NCI-H146 treated with DMSO at 0.1 percent for 48 hours (cell line): ENCODE measurements around the gene DENND2A.
"Not testable (repeated sequence)": the region's sequence is repeated elsewhere in the genome, so short reads cannot be mapped to it uniquely, and the experiment has no call there.

Experiments used
- DNase-seq: peaks from one replicate; lab custom pipeline; 2025; ENCODE audit not compliant: unreplicated experiment; lab: John Stamatoyannopoulos, UW

The DENND2A gene

GRCh38 chr7:140640727-140641523 is at the start of gene DENND2A:
DENND2A (minus strand) TSS chr7:140640813; CDS start chr7:140602397, 38,416 bp downstream.
- peak; percentile 51 for DNase-seq

GRCh38 chr7:140689199-140690152 is 48.9 kb upstream of the DENND2A start:
- no peak for DNase-seq

GRCh38 chr7:140688341-140688740 is 47.7 kb upstream of the DENND2A start:
- DNase-seq, result no peak

GRCh38 chr7:140686921-140687320 is 46.3 kb upstream of the DENND2A start:
- DNase-seq, result no peak

GRCh38 chr7:140685407-140686087 is 44.9 kb upstream of the DENND2A start:
- no peak for DNase-seq

- DNase-seq, result no peak
These were observed 43.7 kb upstream of the DENND2A start for GRCh38 chr7:140684066-140684950.

GRCh38 chr7:140683657-140684056 is 43.0 kb upstream of the DENND2A start:
- no peak for DNase-seq

- no peak for DNase-seq
These were observed 41.2 kb upstream of the DENND2A start for GRCh38 chr7:140681766-140682165.

GRCh38 chr7:140680886-140681285 is 40.3 kb upstream of the DENND2A start:
- no peak for DNase-seq

- no peak for DNase-seq
These were observed 38.6 kb upstream of the DENND2A start for GRCh38 chr7:140679186-140679585.

GRCh38 chr7:140678816-140679130 is 38.2 kb upstream of the DENND2A start:
- no peak for DNase-seq

GRCh38 chr7:140678081-140678815 is 37.6 kb upstream of the DENND2A start:
- no peak for DNase-seq

- no peak for DNase-seq
These were observed 36.9 kb upstream of the DENND2A start for GRCh38 chr7:140677496-140677895.

GRCh38 chr7:140676956-140677355 is 36.3 kb upstream of the DENND2A start:
- not testable (repeated sequence) for DNase-seq

GRCh38 chr7:140676306-140676705 is 35.7 kb upstream of the DENND2A start:
- no peak for DNase-seq

- no peak for DNase-seq
These were observed 35.1 kb upstream of the DENND2A start for GRCh38 chr7:140675726-140676125.

GRCh38 chr7:140674899-140675701 is 34.5 kb upstream of the DENND2A start:
- DNase-seq, result no peak

GRCh38 chr7:140674356-140674800 is 33.8 kb upstream of the DENND2A start:
- DNase-seq, result no peak

GRCh38 chr7:140673774-140674155 is 33.2 kb upstream of the DENND2A start:
- DNase-seq, result no peak
